ENCODE data around the gene HES7.

- no peak for TF ChIP-seq POLR2A (IDR thresholded peaks at IDR 0.05; ENCODE audit: low read length)
- TF ChIP-seq GATA1 (IDR thresholded peaks at IDR 0.05; ENCODE audit: low read depth, low read length): no peak
Measured at GRCh38 chr17:8072341-8072728, 51.6 kb downstream of the HES7 start.
